Hepatic stellate cell (primary cell): ENCODE results near the gene WWOX.

Experiments
- DNase-seq: peaks from one replicate; pipeline ENCODE4 v3.0.0; 2011; ENCODE audit warnings: low spot score

WWOX gene

GRCh38 chr16:78538292-78538691 lies 438.8 kb downstream of the WWOX start:
- no peak for DNase-seq

- DNase-seq, result no peak
Observed at GRCh38 chr16:78538919-78539318, 439.5 kb downstream of the WWOX start.

GRCh38 chr16:78542419-78542818 lies 443.0 kb downstream of the WWOX start:
- no peak for DNase-seq

GRCh38 chr16:78543023-78543422 lies 443.6 kb downstream of the WWOX start:
- DNase-seq, result no peak

GRCh38 chr16:78549366-78549765 lies 449.9 kb downstream of the WWOX start:
- DNase-seq, result no peak

GRCh38 chr16:78551487-78552085 lies 452.1 kb downstream of the WWOX start:
- DNase-seq, result no peak

- no peak for DNase-seq
Observed at GRCh38 chr16:78552106-78552675, 452.7 kb downstream of the WWOX start.

GRCh38 chr16:78552716-78553115 lies 453.3 kb downstream of the WWOX start:
- DNase-seq, result no peak

- no peak for DNase-seq
Observed at GRCh38 chr16:78553268-78554039, 454.0 kb downstream of the WWOX start.

- DNase-seq, result no peak
Observed at GRCh38 chr16:78556421-78556820, 457.0 kb downstream of the WWOX start.

- DNase-seq, result no peak
Observed at GRCh38 chr16:78560997-78561396, 461.5 kb downstream of the WWOX start.

- DNase-seq, result no peak
Observed at GRCh38 chr16:78562111-78562510, 462.7 kb downstream of the WWOX start.

GRCh38 chr16:78562650-78563049 lies 463.2 kb downstream of the WWOX start:
- DNase-seq, result no peak

GRCh38 chr16:78563905-78564304 lies 464.5 kb downstream of the WWOX start:
- DNase-seq, result no peak

GRCh38 chr16:78566397-78567073 lies 467.1 kb downstream of the WWOX start:
- DNase-seq, result no peak

- no peak for DNase-seq
Observed at GRCh38 chr16:78570399-78571141, 471.1 kb downstream of the WWOX start.

GRCh38 chr16:78571434-78571833 lies 472.0 kb downstream of the WWOX start:
- no peak for DNase-seq

GRCh38 chr16:78571898-78572358 lies 472.5 kb downstream of the WWOX start:
- no peak for DNase-seq

- DNase-seq, result no peak
Observed at GRCh38 chr16:78574571-78574970, 475.1 kb downstream of the WWOX start.

GRCh38 chr16:78576941-78577340 lies 477.5 kb downstream of the WWOX start:
- no peak for DNase-seq

- DNase-seq, result no peak
Observed at GRCh38 chr16:78577630-78578029, 478.2 kb downstream of the WWOX start.

GRCh38 chr16:78579020-78579419 lies 479.6 kb downstream of the WWOX start:
- no peak for DNase-seq
